Stimulated activated CD8-positive, alpha-beta memory T cell treated with anti-CD3 and anti-CD28 coated beads, Interleukin-4, amount 100 ng/mL, for 1 hour (primary cell): ENCODE data around the gene TCF7.

Experiments
- DNase-seq, 2 donors: peaks; one replicate each; pipeline ENCODE4 v3.0.0-alpha.2; 2020; ENCODE audit warnings: low read depth in 2 of 2, low spot score in 1 of 2

Gene TCF7

DNA sequence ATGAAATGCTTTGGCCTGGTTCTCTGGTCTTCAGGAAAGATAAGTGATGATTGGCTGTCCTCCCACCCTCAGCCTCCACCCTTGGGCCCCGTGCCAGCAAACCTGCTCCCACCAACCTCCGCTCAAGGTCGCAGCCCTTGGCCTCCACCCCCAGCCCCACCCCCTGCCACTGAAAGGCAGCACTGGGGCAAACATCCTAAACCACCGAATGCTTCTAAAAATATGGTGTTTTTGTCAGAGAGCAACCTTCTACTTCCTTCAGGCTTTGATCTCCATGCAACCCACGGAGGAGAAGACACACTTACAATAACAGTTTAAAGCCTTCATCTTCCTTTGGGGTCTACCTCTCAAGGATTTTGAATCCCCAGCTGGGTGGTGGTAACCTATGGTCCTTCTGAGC is 24.0 kb upstream of the TCF7 start:
- peak in 1 of 2 donors; percentile 35 for DNase-seq

DNA sequence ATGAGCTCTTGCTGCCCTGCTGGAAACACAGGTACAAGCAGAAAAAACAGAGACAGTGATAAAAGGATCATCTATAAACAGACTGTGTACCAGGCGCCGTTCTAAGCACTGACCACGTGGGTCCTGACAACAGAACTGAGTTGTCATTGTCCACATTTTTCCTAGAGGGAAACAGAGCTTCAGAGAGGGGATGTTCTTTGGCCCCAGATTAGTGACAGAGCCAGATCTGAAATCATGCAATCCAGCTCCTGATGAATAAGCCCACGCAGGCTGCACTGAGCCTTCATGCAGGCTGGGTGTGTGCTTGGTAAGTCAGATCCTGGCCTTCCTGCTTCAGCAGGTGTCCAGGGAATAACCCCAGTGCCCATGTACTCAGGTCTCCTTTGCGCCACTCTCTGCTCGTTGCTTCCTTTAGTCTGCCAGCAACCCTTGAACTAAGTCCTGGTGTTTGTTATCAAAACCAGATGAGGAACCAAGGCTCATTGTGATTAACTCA is 22.8 kb upstream of the TCF7 start:
- no peak for DNase-seq

DNA sequence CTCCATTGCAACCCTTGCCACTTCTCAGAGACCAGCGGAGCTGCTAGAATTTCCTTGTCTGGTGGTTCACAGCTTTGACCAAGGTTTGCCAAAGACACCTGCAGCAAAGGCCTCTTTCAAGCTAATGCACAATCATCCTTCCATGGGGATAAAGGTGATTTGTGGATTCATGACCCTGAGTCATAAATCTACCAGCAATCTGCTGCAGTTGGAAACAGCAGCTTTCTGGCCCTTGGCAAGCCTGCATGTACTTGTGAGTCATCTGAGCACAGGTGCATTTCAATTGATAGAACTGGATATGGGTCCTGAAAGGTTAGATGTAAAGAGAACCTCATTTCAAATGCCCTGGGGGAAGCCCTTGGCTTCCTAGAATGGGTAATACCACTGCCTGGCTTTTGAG is 21.6 kb upstream of the TCF7 start:
- no peak for DNase-seq

DNA sequence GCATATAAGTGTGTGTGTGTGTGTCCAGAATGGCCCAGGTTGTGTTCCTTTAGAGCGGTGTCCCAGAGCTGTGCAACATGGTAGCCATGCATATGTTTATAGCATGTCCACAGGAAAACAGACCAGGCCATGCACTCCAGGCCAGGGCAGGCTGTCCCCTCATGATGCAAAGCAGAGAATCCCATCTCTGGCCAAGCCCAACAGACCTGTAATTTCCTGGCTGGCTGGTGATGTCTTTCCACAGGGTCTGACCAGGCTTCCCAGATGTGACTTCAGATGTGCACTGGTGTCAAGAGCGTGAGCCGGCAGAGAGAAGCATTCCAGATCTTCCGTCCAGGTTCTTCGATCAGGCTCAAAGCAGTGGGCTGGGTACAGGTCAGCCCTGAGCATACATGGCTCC is 21.1 kb upstream of the TCF7 start:
- DNase-seq: no peak

DNA sequence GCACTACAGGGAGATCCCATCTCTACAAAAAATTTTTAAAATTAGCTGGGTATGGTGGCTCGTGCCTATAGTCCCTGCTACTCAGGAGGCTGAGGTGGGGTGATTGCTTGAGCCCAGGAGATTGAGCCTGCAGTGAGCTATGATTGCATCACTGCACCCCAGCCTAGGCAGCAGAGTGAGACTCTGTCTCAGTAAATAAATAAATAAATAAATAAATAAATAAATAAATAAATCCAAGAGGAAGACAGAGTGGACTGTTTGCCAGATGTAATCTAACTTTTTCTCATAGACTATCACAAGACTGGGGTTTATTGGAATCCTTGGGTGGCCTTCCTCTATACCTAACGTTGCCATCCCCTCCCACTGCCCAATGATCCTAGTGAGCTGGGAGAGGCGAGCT is 19.2 kb upstream of the TCF7 start:
- DNase-seq: no peak

DNA sequence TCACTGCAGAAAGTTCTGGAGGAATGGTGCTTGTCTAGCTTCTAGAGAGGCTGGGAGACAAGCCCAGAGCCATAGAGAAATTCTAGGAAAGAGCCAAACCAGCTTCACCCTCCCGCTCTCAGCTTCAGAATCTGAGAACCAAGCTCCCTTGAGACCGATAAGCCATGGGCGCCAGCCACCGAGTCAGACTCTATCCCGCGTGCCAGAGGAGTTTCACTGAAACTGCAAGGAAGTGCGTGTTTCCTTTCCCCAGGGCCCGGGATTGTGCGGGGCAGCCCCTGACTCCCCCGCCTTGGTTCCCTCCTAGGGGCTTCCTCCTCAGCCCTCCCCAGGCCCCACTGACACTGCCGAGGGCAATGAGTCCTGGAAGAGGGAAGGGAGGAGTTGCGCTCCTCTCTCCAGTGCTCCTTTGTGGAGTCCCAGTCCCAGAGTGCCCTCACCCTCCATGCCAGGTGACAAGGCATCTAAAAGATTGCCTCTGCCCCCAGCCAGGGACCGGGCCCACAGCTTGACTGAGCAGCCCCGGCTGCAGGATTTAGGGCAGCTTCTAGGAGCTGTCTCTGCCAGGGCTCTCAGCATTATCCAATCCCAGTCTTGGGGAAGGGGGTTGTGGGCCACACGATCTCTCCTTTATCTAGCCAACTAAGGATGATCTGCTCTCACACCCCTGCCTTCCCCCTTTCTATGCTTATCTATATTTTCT is 18.4 kb upstream of the TCF7 start:
- DNase-seq: no peak

DNA sequence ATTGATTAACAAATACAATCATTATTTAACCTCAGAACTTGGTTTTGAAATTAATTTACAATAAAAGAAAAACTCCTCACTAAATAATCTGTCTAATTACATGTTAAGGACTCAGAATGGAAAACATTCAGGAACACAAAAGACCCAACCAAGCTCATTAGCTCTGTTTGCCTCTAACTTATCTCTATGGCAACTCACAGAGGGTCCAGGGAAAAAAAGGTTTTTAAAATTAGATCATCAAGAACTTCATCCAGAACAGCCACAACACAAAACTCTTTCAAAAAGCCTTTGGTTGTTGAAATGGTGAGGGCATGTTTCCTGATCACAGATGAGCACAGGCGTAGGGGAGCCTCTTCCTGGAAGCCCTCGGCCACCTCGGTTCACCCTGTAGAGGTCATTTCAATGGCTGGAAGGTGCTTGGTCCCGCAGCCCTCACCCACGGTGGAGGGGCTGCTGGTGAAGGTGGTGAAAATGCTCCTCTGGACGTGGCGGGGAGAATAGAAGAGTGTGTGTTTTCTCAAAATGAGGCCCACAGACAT is 17.2 kb upstream of the TCF7 start:
- no peak for DNase-seq

DNA sequence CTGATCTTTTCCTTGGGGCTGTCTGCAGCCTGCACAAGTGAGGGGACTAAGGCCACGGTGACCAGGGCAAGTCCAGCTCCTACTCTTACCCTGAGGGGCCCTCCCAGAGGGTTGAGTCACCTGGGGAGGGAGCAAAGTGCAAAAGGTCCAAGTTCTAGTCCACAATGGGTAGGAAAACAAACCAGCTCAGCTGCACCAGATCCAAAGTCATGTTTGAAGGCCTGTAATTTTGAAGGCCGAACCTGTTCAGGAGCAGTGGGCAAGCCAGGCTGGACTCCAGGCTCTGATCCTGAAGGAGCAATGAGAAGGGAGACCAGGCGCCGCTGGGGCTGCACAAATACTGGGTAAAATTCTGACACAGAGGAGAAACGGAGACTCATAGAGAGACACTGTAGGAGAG is 15.8 kb upstream of the TCF7 start:
- no peak for DNase-seq

DNA sequence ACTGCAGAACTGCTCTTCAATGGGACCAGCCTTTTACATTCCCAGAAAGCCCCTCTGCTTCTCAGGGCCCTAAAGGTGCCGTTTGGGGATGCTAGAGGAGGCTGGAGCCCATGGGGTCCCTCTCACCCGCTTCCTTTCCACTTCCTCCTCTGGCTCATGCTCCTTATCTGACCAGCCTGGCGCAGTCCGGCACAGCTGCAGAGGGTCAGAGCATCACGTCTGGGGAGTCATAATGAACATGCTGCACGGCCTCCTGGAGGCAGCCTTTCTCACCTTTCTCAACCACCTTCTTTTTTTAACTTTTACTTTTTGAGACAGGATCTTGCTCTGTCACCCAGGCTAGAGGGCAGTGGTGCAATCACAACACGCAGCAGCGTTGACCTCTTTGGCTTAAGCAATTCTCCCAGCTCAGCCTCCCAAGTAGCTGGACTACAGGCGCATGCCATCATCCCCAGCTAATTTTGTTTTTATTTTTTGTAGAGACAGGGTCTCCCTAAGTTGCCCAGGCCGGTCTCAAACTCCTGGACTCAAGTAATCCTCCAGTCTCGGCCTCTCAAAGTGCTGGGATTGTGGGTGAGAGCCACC is 15.1 kb upstream of the TCF7 start:
- DNase-seq: no peak

DNA sequence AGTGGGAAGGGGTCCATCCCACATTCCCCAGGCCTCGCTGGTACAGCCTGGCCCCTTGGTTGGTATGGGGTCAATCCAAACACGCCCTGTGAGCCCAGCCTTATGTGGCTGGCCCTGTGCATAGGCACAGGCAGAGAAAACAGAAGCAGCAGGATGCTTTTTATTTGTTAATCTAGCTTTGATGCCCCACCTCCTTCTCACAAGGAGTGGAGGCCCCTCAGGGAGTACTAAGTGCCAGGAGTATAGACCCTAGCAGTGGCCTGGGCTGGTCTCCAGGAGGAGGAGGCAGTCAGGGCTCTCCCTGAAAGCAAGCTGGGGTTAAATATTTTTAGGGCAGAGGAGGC is 14.6 kb upstream of the TCF7 start:
- DNase-seq: no peak

DNA sequence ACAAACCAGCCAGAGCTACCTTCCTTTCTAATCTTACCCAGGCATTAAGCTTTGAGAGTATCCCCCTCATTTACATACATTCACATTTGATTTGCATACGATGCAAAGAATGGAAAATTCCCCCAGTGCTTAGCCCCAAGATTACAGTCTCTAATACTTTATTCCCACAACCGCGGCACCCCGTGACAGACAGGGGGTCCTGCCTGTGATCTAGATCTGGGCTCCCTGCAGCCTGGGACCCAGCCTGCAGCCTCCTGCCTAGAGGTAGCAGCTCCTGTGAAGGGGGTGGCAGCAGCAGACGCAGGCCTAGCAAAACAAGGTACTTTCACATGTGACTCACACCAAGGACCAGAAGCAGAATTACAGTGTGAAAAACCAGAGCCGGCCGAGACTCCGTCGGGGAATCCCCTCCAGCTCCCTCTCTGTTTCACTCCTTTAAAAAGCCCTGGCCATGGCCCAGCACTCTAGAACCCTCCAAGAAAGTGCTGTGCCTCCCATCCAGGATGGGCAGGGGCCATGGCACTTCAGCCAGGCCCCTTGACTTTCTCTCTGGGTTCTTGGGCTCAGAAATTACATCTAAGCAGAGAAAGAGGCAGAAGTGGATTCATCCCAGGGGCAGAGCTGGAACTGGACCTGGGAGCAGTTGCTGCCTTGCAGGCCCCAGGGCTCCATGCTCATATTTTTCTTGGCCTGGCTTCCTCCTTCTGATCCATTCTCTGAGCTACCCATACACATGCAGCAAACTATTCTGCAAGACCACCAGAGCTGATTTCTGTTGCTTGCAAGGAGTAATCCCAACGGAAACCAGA is 14.0 kb upstream of the TCF7 start:
- peak; percentile 63 to 70 for DNase-seq

DNA sequence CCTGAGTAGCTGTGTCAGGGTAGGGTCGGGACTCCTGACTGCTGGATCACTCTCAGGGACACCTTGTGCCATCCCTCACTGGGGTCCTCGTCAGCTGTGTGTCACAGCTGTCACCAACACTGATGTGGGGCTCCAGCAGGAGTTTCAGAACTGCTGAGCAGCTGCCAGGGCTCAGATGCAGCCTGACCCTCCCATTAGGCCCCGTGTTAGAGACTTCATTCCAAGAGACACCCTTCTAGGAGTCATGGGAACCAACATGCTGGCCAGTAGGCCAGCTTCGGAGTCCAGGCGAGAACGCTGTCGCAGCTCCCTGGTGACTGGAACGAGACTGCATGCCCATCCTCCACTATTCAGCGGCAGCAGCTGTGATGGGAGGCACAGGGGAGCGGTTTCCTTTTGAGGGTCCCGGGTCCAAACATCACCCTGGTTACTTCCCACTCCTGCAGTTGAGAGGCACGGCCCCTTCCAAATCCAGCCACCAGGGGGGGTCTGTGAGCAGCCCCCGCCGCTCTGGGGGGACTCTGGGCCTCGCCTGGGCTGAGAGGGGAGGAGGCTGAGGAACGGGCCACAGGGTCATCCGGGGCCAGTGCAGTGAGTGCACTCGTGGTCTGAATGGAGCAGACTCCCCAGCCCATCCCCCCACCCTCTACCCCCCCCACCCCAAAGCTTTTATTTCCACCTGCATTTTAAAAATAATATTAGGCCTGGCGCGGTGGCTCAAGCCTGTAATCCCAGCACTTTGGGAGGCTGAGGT is 12.6 kb upstream of the TCF7 start:
- peak; percentile 65 to 66 for DNase-seq

DNA sequence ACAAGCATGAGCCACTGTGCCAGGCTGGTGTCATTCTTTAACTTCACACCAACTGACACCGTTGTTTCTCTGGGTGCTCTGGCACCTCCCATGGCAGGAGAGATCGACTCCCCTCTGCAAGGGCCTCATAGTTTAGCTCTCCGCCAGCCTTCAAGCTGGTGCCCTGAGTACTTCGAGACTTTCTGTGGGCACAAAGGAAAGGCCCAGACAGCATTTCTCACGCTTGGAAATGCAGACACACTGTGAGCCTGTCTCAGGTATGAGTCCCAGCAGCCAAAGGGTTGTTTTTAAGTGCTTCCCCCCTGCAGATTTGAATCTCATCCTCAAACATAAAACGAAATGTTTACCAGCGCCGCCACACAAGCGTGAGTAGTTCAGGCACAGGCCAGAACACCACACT is 11.1 kb upstream of the TCF7 start:
- no peak for DNase-seq

DNA sequence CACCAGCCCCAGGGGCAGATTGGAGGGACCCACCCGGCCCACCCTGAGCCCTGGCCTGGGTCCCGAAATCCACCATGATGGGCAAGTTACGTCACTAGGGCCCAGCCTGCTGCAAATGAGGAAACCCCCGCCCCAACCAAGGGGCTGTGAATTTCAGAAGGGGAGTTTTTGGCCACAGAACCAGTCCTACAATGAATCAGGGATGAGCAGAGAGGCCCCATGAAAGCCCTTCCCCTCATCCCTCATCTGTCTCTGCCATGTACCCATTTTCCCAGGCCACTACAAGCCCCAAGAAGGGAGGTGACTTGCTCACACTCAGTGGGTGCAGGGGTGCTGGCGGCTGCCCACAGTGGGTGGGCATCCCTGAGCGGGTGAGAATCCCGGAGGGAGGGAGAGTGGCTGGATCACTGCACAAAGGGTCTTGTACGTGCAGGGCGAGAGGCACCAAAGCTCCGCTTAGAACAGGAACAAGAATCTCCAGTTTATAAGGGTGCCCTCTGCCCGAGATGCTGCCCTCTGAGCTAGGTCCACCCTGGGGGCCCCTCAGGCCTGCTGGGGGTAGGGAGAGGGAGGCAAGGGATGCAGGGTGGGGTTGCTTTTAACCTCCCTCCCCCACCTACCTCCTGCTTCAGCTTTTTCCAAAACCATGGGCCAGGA is 10.4 kb upstream of the TCF7 start:
- no peak for DNase-seq

DNA sequence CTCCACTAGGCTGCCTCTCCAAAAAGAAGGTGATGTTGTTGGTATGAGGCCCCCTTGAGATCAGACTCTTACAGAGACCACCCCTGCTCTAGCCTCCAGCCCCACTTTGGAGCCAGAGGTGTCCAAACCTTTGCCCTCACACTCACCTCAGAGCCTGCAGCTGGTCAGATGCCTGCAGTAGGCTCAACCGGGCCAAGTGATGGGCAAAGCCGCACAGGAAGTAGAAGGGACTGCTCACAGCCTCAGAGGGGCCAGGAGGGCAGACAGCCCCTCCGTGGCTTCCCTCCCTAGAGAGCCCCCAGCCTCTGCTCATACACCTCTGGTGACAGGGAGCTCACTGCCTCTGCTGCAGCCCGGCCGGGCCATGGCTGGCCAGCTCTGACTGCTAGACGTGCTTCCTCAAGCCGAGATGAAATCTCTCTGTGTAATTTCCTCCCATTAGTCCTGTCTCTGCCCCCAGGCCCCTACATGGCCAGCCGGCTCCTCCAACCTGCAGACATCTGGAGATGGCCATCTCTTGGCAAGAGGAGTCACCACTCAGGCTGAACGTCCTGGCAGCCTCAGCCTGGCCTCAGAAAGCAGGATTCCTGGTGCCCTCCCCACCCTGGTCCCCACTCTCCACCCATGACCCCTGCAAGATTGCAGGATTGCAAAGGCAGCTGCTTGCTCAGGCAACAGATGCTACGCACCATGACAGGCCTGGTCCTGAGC is 7.3 kb upstream of the TCF7 start:
- no peak for DNase-seq

DNA sequence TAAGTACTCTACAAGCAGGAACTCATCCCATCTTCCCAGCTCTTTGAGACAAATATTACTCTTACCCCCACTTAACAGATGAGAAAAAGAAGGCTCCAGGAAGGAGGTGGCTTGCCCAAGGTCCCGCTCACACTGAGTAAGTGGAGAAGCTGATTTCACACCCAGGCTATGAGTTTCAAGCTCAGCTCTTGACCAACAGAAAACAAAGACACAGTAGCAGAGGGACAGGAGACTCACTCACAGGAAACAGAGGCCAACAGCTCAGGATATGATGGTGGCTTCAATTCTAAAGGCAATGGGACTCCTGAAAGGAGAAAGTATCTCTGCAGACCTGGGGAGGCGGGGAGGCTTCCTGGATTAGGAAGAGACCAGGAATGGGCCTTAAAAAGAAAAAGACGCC is 6.7 kb upstream of the TCF7 start:
- no peak for DNase-seq

DNA sequence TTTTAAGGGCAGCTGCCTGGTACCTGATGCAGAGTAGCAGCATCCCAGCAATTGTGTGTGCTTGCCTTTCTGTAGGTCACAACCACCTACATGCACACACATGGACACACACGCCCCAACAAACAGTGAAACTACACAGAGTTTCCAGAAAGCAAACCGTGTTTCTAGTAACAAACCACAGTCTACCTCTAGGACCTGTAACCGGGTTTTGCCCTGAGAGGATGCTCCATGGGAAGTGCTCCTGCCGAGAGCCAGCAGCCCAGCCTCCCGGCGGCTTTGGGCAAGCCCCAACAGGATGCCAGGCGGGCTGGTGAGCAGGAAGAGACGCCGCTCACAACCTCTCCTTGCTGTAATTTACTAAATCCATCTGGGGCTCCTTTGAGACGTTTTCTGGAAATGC is 4.1 kb upstream of the TCF7 start:
- DNase-seq: no peak

DNA sequence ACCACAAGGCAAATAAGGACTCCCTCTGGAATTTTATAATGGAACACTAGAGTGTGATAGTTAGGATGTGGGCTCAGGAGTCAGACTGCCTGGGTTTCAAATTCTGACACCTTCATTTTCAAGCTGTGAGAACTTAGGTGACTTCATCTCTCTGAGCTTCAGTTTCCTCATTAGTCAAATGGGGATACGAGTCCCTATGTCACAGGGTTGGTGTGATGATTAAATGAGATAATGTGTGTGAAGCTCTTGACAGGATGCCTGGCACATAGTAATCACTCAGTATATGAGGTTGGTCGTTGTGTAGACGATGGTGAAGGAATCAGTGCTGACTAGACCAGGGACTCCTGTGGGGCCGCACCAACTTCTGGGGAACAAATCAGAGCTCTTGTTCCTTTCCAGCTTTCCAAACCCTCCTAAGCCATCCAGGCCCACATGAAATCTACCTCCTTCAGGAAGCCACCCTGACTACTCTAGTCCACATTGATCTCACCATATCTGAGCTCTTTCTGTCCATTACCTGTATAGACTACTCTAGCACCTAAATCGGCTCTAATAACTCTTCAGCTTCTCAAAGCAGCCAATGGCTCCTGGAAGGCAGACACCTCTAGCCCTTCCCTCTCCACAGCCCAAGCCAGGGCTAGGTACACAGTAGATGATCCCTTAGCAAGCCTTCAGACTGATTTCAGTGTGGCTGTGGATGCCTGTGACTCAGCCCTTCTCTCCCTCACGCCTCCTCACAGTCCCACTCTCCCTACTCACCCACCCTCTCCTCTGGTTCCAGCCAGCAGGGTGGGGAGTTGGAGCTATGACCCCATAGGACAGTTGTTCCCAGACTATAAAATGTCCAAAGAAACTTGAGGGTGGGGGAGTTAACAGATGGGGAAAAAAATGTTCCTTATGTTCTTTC is 2.5 kb upstream of the TCF7 start:
- DNase-seq: no peak

DNA sequence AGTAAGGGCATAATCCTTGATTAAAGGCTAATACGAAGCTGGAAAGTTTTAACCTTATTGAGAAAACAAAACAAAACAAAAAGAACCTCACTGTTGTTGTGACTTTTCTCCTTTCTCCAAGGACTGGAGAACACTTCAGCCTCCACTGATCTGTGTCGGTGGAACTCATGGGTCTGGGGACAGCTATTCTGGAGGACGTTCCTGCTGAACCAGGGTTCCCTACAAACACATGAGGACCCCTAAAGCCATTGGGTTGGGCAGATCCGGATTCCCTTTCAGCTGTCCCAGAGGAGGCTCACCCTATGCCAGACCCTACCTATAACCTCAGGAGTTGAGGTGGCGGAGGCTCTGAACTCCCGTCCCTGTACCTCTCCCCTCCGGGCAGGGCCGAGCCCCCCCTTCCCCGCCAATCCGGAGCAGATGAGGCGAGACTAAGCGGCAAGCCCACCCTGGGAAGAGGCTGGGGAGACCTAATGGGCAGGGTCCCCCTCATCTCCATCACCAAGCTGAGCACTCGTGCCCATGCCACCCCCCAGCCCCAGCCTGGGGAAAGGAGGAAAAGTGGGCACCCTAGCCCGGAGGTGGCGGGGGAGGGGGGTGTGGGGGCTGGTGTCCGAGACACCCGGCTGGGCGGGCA is 1.6 kb upstream of the TCF7 start:
- no peak for DNase-seq
